Endothelial cell (in vitro differentiated cells): ENCODE data around the gene CCDC85C. TPM values are rescaled to one million over a fixed set of nuclear protein-coding genes. Genes with fewer than 3 reads are reported as not detected.

Experiments
- DNase-seq: peaks from one replicate; pipeline ENCODE4 v3.0.0; 2021; ENCODE audit warnings: low spot score
- H3K27ac Mint-ChIP-seq: one replicate; pipeline ENCODE4 v1.8.0; 2021; ENCODE audit warnings: mixed read lengths, inconsistent platforms; ENCODE audit not compliant: unreplicated experiment
- H3K27me3 Mint-ChIP-seq: one replicate; pipeline ENCODE4 v1.8.0; 2021; ENCODE audit warnings: mild to moderate bottlenecking, moderate library complexity, mixed read lengths, inconsistent platforms; ENCODE audit not compliant: unreplicated experiment
- H3K36me3 Mint-ChIP-seq: one replicate; pipeline ENCODE4 v1.8.0; 2021; ENCODE audit warnings: mild to moderate bottlenecking, low read depth, mixed read lengths, inconsistent platforms; ENCODE audit not compliant: unreplicated experiment
- H3K4me1 Mint-ChIP-seq: one replicate; pipeline ENCODE4 v1.8.0; 2021; ENCODE audit warnings: mild to moderate bottlenecking, mixed read lengths, inconsistent platforms; ENCODE audit not compliant: unreplicated experiment
- H3K4me3 Mint-ChIP-seq: one replicate; pipeline ENCODE4 v1.8.0; 2021; ENCODE audit warnings: mild to moderate bottlenecking, mixed read lengths, inconsistent platforms; ENCODE audit not compliant: unreplicated experiment
- H3K9me3 Mint-ChIP-seq: one replicate; pipeline ENCODE4 v1.8.0; 2021; ENCODE audit warnings: mixed read lengths, inconsistent platforms; ENCODE audit not compliant: unreplicated experiment
- CTCF ChIP-seq: fragments of 200-600 bp; sonication (generic); IDR thresholded peaks from one replicate; pipeline ENCODE4 v1.5.0; 2021; ENCODE audit warnings: antibody characterized with exemption; ENCODE audit not compliant: unreplicated experiment
- total RNA-seq: library from RNA; stranded (reverse); fragmentation: NEBNext Ultra II Directional; extraction: Animal tissue kit (Norgen Biotek cat#: 25700); gene quantifications from one replicate; pipeline ENCODE4 v1.2.1, GENCODE V29; 2021; ENCODE audit not compliant: unreplicated experiment

Gene CCDC85C
- total RNA-seq, 1 donor from 2014 or later, result 42.1 TPM

GRCh38 chr14:99521176-99522024 lies 82.6 kb downstream of the CCDC85C start:
- DNase-seq, result no peak
- Mint-ChIP-seq H3K9me3 (no peaks in the 10 kb centered on the region), H3K36me3 (no peaks in the 10 kb centered on the region), H3K27me3 (peaks cover 12% of the 10 kb centered on the region), H3K27ac (no peak overlapping the region), H3K4me3 (no peak overlapping the region), H3K4me1 (peaks cover 4% of the 10 kb centered on the region)
- TF ChIP-seq CTCF, result no peak

- TF ChIP-seq CTCF, result no peak
- H3K36me3 Mint-ChIP-seq, result no peaks in the 10 kb centered on the region
- no peak overlapping the region for H3K27ac Mint-ChIP-seq
- H3K27me3 Mint-ChIP-seq, result peaks cover 16% of the 10 kb centered on the region
- H3K4me3 Mint-ChIP-seq, result no peak overlapping the region
- no peaks in the 10 kb centered on the region for H3K9me3 Mint-ChIP-seq
- H3K4me1 Mint-ChIP-seq, result peaks cover 4% of the 10 kb centered on the region
- DNase-seq, result no peak
Observed at GRCh38 chr14:99520571-99521081, 83.4 kb downstream of the CCDC85C start.

GRCh38 chr14:99519931-99520421 lies 84.0 kb downstream of the CCDC85C start:
- Mint-ChIP-seq H3K36me3 (no peaks in the 10 kb centered on the region), H3K4me1 (peaks cover 4% of the 10 kb centered on the region)
- DNase-seq, result no peak

GRCh38 chr14:99519347-99519881 lies 84.6 kb downstream of the CCDC85C start:
- no peak overlapping the region for H3K4me3 Mint-ChIP-seq
- DNase-seq, result no peak
- peak overlapping the region; percentile 37 for H3K27ac Mint-ChIP-seq
- H3K9me3 Mint-ChIP-seq, result no peaks in the 10 kb centered on the region
- peaks cover 4% of the 10 kb centered on the region for H3K4me1 Mint-ChIP-seq
- H3K27me3 Mint-ChIP-seq, result peaks cover 18% of the 10 kb centered on the region
- TF ChIP-seq CTCF, result no peak
- H3K36me3 Mint-ChIP-seq, result no peaks in the 10 kb centered on the region

More at GRCh38 chr14:99519931-99520421, 84.0 kb downstream of the CCDC85C start:
- Mint-ChIP-seq H3K4me3 (no peak overlapping the region), H3K9me3 (no peaks in the 10 kb centered on the region), H3K27me3 (peaks cover 18% of the 10 kb centered on the region), H3K27ac (no peak overlapping the region)
- TF ChIP-seq CTCF, result no peak
